Activated T-cell treated with anti-CD3 and anti-CD28 coated beads, Interleukin-2, amount 50 U/mL, for 24 hours (primary cell): Measurements from ENCODE around the gene SIGLEC8.
"Not testable (repeated sequence)": the region's sequence is repeated elsewhere in the genome, so short reads cannot be mapped to it uniquely, and the experiment has no call there.

Source experiments
- DNase-seq: peaks from one replicate; pipeline ENCODE4 v3.0.0-alpha.2; 2020
- H3K27ac Mint-ChIP-seq: 2 replicates; pipeline ENCODE4 v1.8.0; 2020; ENCODE audit warnings: mild to moderate bottlenecking, mixed read lengths
- H3K27me3 Mint-ChIP-seq: 2 replicates; pipeline ENCODE4 v1.8.0; 2020; ENCODE audit warnings: mixed read lengths
- H3K36me3 Mint-ChIP-seq: 2 replicates; pipeline ENCODE4 v1.8.0; 2020; ENCODE audit warnings: low read depth, mixed read lengths
- H3K4me1 Mint-ChIP-seq: 2 replicates; pipeline ENCODE4 v1.8.0; 2020; ENCODE audit warnings: low read depth, mixed read lengths
- H3K4me3 Mint-ChIP-seq: 2 replicates; pipeline ENCODE4 v1.8.0; 2020; ENCODE audit warnings: mild to moderate bottlenecking, moderate library complexity, mixed read lengths
- H3K9me3 Mint-ChIP-seq: 2 replicates; pipeline ENCODE4 v1.8.0; 2020; ENCODE audit warnings: mixed read lengths

SIGLEC8 gene

GRCh38 chr19:51458051-51458645, at the start of gene SIGLEC8:
Gene SIGLEC8 (minus strand): TSS chr19:51458454. CDS start chr19:51458387, 67 bp downstream.
- no peaks in the 10 kb centered on the region for H3K36me3 Mint-ChIP-seq
- peaks cover 51% of the 10 kb centered on the region for H3K27me3 Mint-ChIP-seq
- H3K9me3 Mint-ChIP-seq = no peaks in the 10 kb centered on the region
- peak; percentile 22 for DNase-seq
- H3K4me1 Mint-ChIP-seq = peaks cover 11% of the 10 kb centered on the region
- no peak within 1 kb of the TSS for H3K4me3 Mint-ChIP-seq
- no peak within 1 kb of the TSS for H3K27ac Mint-ChIP-seq

- Mint-ChIP-seq H3K4me1 (peaks cover 10% of the 10 kb centered on the region), H3K27ac (no peak overlapping the region), H3K27me3 (peaks cover 23% of the 10 kb centered on the region), H3K9me3 (peaks cover 8% of the 10 kb centered on the region), H3K4me3 (no peak overlapping the region), H3K36me3 (no peaks in the 10 kb centered on the region)
- no peak for DNase-seq
These were observed 49.4 kb upstream of the SIGLEC8 start for GRCh38 chr19:51507640-51508058.

- Mint-ChIP-seq H3K4me3 (no peak overlapping the region), H3K27me3 (peaks cover 18% of the 10 kb centered on the region), H3K36me3 (no peaks in the 10 kb centered on the region), H3K4me1 (peaks cover 10% of the 10 kb centered on the region), H3K9me3 (peaks cover 8% of the 10 kb centered on the region), H3K27ac (no peak overlapping the region)
- no peak for DNase-seq
These were observed 48.9 kb upstream of the SIGLEC8 start for GRCh38 chr19:51507192-51507591.

GRCh38 chr19:51505904-51506303, 47.6 kb upstream of the SIGLEC8 start:
- Mint-ChIP-seq H3K4me3 (no peak overlapping the region), H3K27ac (no peak overlapping the region), H3K27me3 (peaks cover 9% of the 10 kb centered on the region), H3K9me3 (peaks cover 8% of the 10 kb centered on the region), H3K4me1 (peaks cover 14% of the 10 kb centered on the region), H3K36me3 (no peaks in the 10 kb centered on the region)
- DNase-seq = no peak

- Mint-ChIP-seq H3K4me1 (peaks cover 11% of the 10 kb centered on the region), H3K27me3 (peaks cover 3% of the 10 kb centered on the region), H3K27ac (no peak overlapping the region), H3K4me3 (no peak overlapping the region), H3K9me3 (peaks cover 8% of the 10 kb centered on the region), H3K36me3 (no peaks in the 10 kb centered on the region)
- DNase-seq = no peak
These were observed 45.6 kb upstream of the SIGLEC8 start for GRCh38 chr19:51503896-51504295.

GRCh38 chr19:51503286-51503817, 45.1 kb upstream of the SIGLEC8 start:
- peaks cover under 1% of the 10 kb centered on the region for H3K27me3 Mint-ChIP-seq
- peaks cover 11% of the 10 kb centered on the region for H3K4me1 Mint-ChIP-seq
- H3K27ac Mint-ChIP-seq = no peak overlapping the region
- H3K4me3 Mint-ChIP-seq = no peak overlapping the region
- H3K9me3 Mint-ChIP-seq = peaks cover 8% of the 10 kb centered on the region
- no peak for DNase-seq
- no peaks in the 10 kb centered on the region for H3K36me3 Mint-ChIP-seq

GRCh38 chr19:51501594-51502263, 43.5 kb upstream of the SIGLEC8 start, which contains the start of gene SIGLEC12:
Gene SIGLEC12 (minus strand): TSS chr19:51501800. CDS start chr19:51501733, 67 bp downstream.
- no peaks in the 10 kb centered on the region for H3K36me3 Mint-ChIP-seq
- H3K4me1 Mint-ChIP-seq = peaks cover 11% of the 10 kb centered on the region
- peak within 1 kb of the TSS; percentile 53 for H3K27ac Mint-ChIP-seq
- peak within 1 kb of the TSS; percentile 40 for H3K4me3 Mint-ChIP-seq
- peaks cover 4% of the 10 kb centered on the region for H3K27me3 Mint-ChIP-seq
- DNase-seq = no peak
- H3K9me3 Mint-ChIP-seq = peaks cover 8% of the 10 kb centered on the region

GRCh38 chr19:51500931-51501330, 42.7 kb upstream of the SIGLEC8 start:
- H3K9me3 Mint-ChIP-seq, DNase-seq, H3K27me3 Mint-ChIP-seq, H3K4me3 Mint-ChIP-seq, H3K36me3 Mint-ChIP-seq: not testable (repeated sequence)
- Mint-ChIP-seq H3K27ac (peak overlapping the region; percentile 53), H3K4me1 (peaks cover 11% of the 10 kb centered on the region)

- H3K4me1 Mint-ChIP-seq = peaks cover 15% of the 10 kb centered on the region
- no peaks in the 10 kb centered on the region for H3K9me3 Mint-ChIP-seq
- no peak overlapping the region for H3K27ac Mint-ChIP-seq
- H3K27me3 Mint-ChIP-seq = peaks cover 21% of the 10 kb centered on the region
- no peaks in the 10 kb centered on the region for H3K36me3 Mint-ChIP-seq
- DNase-seq = no peak
- H3K4me3 Mint-ChIP-seq = no peak overlapping the region
These were observed 39.4 kb upstream of the SIGLEC8 start for GRCh38 chr19:51497666-51498065.

GRCh38 chr19:51493776-51494175, 35.5 kb upstream of the SIGLEC8 start:
- peaks cover 2% of the 10 kb centered on the region for H3K9me3 Mint-ChIP-seq
- no peak overlapping the region for H3K27ac Mint-ChIP-seq
- no peak for DNase-seq
- H3K27me3 Mint-ChIP-seq = peaks cover 27% of the 10 kb centered on the region
- no peak overlapping the region for H3K4me3 Mint-ChIP-seq
- no peaks in the 10 kb centered on the region for H3K36me3 Mint-ChIP-seq
- H3K4me1 Mint-ChIP-seq = peaks cover 21% of the 10 kb centered on the region

GRCh38 chr19:51491586-51491985, 33.3 kb upstream of the SIGLEC8 start:
- H3K36me3 Mint-ChIP-seq = no peaks in the 10 kb centered on the region
- DNase-seq = no peak
- no peak overlapping the region for H3K4me3 Mint-ChIP-seq
- peaks cover 30% of the 10 kb centered on the region for H3K4me1 Mint-ChIP-seq
- peaks cover 2% of the 10 kb centered on the region for H3K9me3 Mint-ChIP-seq
- peaks cover 23% of the 10 kb centered on the region for H3K27me3 Mint-ChIP-seq
- no peak overlapping the region for H3K27ac Mint-ChIP-seq

- H3K27me3 Mint-ChIP-seq = peaks cover 21% of the 10 kb centered on the region
- peaks cover 30% of the 10 kb centered on the region for H3K4me1 Mint-ChIP-seq
- H3K9me3 Mint-ChIP-seq = peaks cover 5% of the 10 kb centered on the region
- H3K4me3 Mint-ChIP-seq = no peak overlapping the region
- no peak for DNase-seq
- H3K36me3 Mint-ChIP-seq = no peaks in the 10 kb centered on the region
- no peak overlapping the region for H3K27ac Mint-ChIP-seq
These were observed 32.4 kb upstream of the SIGLEC8 start for GRCh38 chr19:51490676-51491075.

GRCh38 chr19:51489113-51489512, 30.9 kb upstream of the SIGLEC8 start:
- H3K4me1 Mint-ChIP-seq = peaks cover 30% of the 10 kb centered on the region
- peak overlapping the region; percentile 85 for H3K27ac Mint-ChIP-seq
- H3K27me3 Mint-ChIP-seq = peaks cover 32% of the 10 kb centered on the region
- no peaks in the 10 kb centered on the region for H3K36me3 Mint-ChIP-seq
- peak overlapping the region; percentile 29 for H3K4me3 Mint-ChIP-seq
- peaks cover 5% of the 10 kb centered on the region for H3K9me3 Mint-ChIP-seq
- no peak for DNase-seq

GRCh38 chr19:51488491-51488890, 30.2 kb upstream of the SIGLEC8 start:
- Mint-ChIP-seq H3K27me3 (peaks cover 33% of the 10 kb centered on the region), H3K4me1 (peaks cover 30% of the 10 kb centered on the region), H3K36me3 (no peaks in the 10 kb centered on the region), H3K4me3 (no peak overlapping the region), H3K27ac (no peak overlapping the region), H3K9me3 (peaks cover 5% of the 10 kb centered on the region)
- no peak for DNase-seq
